T-helper 2 cell treated with Interferon-gamma antibody and Interleukin-4, amounts not matched to agents 100 ng/mL and 5 ng/mL, for 36 hours (primary cell): Measurements from ENCODE around the gene KCP. TPM values are rescaled to one million over a fixed set of nuclear protein-coding genes. Genes with fewer than 3 reads are reported as not detected.

Source experiments
- intact Hi-C: fragments of 100-400 bp; cut with micrococcal nuclease; formaldehyde crosslinking; loops from one replicate; pipeline ENCODE4 v1.15.1; 2023
- total RNA-seq: library from RNA; stranded (reverse); gene quantifications from 2 replicates; pipeline ENCODE4 v1.2.3, GENCODE V29; 2022

The KCP gene
- total RNA-seq, 1 donor from 2014 or later = 0.09 TPM

DNA sequence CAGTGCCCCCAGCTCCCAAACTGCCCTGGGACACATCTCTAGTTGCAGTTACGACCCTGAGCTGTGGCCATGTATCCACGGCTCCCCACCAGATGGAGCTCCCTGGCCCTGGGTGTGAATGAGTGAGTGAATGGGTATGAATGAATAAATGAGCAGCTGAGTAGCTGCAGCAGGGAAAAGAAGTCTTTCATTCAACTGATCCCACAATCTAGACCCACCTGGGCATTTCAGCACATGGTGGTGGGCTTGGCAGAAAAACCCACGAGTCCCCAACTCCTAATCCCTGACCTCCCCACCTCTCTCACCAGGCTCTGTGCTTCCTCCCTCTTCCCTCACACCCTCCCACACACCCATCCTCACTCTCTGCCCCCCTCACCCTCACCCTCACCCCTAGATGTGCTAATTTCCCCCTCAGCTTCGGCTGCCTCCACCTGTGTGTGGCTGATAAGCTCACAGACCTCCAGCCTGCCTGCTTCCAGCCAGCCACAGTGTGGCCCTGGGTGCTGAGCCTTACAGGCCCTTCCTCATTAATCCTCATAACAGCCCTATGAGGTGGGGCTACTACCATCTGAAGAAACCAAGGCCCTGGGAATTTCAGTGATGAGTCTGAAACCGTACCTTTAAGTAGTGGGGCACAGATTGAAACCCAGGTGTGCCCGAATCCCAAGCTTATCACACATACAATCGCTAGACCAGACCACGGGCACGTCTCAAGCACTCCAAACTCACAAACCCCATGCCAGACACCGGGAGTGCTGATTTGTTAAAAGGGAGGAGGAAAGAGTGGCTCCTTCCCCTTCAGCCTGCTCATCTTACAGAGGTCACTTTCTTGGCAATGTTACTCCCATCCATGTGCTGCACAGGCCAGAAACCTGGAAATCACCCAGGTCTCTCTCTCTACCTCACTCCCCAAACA is 50.1 kb downstream of the KCP start:
- intact Hi-C loops = loop anchor here (5.0 kb wide), 2 partner anchors 403 to 453 kb away; partner anchors contain the start of genes HILPDA and IMPDH1

DNA sequence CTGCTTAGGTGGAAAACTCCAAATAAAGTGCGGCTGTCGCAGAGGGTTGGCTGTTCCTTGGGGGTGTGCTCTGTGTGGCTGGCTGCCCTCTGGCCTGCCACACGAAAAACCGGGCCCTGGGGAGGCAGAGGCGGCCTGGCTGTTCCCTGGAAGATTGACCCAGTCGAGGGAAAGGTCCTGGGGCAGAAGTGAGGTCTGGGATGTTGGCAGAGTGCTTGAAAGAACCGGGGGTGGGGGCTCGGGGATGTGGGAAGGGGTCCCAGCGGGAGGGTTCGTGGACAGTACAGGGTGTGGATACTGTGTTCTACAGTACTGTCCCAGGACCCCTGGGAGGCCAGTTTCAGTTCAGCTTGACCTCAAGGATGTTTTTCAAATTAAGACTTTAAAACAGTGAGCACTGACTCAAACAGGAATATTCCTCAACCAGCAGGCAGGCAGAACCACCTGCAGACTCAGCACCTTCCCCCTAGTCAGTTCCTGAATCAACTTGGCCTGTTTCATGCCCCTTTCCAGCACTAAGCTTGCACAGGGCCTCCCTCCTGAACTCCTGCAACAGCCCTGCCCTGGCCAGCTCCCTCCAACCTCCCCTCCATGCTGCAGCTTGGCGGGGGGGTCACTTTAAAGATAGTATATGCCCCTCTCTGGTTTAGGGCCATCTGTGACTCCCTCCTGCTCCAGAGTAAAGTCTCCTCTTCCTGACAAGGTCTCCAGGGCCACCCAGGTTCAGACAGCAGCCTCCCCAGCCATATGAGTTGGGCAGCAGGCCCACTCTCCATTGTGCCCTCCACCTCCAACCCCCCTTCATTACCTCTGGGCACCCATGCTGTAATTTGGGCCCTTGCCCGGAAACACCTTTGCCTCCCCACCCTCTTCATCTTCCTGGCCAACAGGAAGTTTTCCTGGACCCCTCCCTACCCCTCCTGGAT is 51.0 kb downstream of the KCP start:
- intact Hi-C loops = loop anchor here (5.0 kb wide), 2 partner anchors 402 to 452 kb away; partner anchors contain the start of genes HILPDA and IMPDH1

DNA sequence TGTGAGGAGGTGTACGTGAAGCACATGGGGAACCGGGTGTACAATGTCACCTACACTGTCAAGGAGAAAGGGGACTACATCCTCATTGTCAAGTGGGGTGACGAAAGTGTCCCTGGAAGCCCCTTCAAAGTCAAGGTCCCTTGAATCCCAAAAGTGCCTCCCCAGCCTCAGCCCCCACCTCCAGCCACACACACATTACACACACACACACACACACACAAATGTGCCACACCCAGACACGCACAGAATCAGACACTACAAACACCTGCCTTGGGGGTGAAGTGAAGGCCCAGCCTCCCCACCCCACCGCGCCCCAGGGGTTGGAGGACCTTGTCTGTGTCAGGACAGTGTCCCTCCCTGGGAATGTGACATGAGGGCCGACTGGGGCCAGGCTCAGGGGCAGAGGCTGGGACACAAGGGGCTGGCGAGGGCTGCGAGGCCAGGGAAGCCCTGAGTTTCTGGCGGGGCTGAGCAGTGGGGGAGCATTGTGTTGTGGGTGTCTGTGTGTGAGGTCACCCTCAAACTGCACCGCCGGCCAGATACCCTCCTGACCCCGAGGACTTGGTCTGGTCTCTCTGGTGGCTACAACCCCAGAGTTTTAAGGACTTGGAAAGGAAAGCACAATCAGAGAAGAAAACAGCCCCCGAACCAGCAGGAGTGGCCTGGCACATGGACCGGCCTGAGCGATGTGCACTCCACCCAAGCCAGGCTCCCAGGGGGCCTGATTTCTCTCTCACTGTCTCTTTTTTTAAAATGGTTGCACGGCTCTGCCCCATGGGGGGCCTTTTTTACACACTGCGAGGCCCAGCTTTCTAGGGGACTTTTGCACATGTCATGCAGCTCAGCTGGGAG is 51.9 kb downstream of the KCP start:
- intact Hi-C loops = no loop called here

DNA sequence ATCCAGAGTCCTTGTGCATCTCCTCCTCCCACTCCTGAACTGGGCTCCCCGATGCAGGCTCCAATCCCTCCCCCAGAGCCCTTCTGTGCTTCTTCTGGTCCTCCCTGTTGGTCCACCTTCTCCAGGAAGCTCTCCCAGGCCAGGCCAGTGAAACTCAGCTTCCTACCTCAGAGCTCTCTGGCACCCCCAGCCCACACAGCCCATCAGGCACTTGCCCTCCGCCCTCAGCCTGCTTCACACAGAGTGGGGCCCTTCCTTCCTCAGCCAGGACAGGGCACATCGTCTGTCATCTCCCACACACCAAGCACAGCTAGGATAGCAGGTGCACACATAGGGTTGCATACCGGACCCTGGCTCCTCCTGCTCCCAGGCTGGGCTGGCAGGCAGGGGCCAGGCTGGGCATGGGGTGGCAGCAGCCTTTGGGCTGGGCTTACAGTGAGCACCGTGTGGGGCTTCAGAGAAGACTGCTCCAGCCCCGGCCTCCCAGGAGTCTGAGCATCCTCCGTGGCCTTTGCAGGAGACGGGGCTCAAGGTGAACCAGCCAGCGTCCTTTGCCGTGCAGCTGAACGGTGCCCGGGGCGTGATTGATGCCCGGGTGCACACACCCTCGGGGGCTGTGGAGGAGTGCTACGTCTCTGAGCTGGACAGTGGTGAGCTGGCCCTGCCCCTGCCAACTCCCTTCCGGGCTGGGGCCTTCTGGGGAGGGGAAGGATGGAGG is 54.3 kb downstream of the KCP start:
- intact Hi-C loops = no loop called here

DNA sequence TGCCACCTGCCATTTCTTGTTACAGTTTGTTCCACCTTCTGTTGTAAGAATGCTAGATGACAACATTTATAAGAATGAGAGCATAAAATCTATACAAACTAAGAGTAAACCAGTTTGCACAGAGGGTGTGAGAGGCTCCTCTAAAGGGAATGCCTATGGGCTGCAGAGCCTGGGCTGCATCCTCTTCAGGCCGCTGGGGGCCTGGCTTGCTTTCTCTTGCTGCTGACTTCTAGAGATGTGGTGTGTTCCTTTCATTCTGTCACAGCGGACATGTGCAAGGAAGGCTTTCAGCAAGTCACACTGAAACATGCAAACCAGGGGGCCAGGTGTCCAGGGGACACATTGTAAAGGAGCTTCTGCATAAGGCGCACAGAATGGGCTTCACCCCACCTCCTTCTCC is 55.0 kb downstream of the KCP start:
- intact Hi-C loops = no loop called here

DNA sequence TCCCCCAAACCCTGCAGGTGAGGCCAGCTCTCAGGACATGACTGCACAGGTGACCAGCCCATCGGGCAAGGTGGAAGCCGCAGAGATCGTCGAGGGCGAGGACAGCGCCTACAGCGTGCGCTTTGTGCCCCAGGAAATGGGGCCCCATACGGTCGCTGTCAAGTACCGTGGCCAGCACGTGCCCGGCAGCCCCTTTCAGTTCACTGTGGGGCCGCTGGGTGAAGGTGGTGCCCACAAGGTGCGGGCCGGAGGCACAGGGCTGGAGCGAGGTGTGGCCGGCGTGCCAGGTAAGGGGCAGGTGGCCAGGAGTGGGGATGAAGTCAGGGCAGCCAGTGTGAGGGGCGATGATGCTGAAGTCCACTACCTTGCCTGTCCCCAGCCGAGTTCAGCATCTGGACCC is 56.1 kb downstream of the KCP start:
- intact Hi-C loops = no loop called here

DNA sequence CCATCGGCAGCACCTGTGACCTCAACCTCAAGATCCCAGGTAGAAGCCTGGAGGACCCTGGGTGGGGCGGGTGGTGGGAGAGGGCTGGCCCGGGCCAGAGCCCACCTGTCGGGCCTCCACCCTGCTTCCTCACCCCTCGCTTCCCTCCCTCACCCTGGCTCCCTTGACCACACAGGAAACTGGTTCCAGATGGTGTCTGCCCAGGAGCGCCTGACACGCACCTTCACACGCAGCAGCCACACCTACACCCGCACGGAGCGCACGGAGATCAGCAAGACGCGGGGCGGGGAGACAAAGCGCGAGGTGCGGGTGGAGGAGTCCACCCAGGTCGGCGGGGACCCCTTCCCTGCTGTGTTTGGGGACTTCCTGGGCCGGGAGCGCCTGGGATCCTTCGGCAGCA is 56.7 kb downstream of the KCP start:
- intact Hi-C loops = no loop called here

DNA sequence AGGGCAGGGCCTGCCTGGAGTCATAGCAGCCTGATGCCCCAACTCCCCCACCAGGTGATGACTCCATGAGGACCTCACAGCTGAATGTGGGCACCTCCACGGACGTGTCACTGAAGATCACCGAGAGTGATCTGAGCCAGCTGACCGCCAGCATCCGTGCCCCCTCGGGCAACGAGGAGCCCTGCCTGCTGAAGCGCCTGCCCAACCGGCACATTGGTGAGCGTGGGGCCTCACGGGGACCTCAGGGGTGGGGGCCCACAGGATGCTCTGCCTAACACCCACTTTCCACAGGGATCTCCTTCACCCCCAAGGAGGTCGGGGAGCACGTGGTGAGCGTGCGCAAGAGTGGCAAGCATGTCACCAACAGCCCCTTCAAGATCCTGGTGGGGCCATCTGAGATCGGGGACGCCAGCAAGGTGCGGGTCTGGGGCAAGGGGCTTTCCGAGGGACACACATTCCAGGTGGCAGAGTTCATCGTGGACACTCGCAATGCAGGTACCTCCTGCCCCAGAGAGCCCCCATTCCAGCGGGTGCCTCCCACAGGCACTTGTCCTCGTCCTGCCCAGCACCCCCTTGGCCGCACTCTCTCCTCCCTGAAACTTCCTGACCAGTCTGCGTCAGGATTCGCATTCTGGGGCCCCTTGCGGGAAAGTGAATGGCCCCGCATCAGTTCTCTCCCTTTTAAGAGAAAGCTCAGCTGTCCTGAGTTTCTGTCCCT is 57.8 kb downstream of the KCP start:
- intact Hi-C loops = no loop called here

DNA sequence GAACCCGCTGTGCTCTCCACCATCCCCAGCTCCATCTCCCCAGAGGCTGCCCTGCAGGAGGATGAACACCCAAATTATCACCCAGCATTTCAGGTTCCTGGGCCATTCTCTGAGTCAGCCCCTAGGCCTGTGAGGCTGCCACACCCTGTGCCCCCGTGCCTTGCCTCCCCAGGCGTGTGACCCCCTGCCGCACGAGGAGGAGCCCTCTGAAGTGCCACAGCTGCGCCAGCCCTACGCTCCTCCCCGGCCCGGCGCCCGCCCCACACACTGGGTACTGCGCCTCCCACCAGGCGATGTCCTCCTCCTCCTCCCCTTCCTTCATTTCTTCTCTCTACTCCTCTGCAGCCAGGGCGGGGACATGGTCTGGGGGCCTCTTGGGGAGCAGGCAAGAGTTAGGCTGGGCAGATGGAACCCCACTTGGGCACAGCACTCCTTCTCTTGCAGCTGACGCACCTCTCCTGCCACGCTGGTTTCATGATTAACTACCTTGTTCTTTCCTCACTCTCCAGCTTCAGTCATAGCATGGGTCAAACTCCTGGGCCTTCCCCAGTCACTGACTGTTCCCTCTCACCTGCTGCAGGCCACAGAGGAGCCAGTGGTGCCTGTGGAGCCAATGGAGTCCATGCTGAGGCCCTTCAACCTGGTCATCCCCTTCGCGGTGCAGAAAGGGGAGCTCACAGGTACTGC is 60.6 kb downstream of the KCP start:
- intact Hi-C loops = no loop called here

DNA sequence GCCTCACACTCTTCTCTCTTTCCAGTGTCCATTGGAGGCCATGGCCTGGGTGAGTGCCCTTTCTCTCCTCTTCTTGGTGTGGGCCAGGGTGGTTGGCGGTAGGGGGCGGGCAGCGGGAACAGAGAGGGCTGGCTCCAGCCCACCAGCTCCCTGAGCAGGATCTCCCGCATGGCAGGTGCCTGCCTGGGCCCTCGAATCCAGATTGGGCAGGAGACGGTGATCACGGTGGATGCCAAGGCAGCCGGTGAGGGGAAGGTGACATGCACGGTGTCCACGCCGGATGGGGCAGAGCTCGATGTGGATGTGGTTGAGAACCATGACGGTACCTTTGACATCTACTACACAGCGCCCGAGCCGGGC is 61.4 kb downstream of the KCP start:
- intact Hi-C loops = no loop called here

DNA sequence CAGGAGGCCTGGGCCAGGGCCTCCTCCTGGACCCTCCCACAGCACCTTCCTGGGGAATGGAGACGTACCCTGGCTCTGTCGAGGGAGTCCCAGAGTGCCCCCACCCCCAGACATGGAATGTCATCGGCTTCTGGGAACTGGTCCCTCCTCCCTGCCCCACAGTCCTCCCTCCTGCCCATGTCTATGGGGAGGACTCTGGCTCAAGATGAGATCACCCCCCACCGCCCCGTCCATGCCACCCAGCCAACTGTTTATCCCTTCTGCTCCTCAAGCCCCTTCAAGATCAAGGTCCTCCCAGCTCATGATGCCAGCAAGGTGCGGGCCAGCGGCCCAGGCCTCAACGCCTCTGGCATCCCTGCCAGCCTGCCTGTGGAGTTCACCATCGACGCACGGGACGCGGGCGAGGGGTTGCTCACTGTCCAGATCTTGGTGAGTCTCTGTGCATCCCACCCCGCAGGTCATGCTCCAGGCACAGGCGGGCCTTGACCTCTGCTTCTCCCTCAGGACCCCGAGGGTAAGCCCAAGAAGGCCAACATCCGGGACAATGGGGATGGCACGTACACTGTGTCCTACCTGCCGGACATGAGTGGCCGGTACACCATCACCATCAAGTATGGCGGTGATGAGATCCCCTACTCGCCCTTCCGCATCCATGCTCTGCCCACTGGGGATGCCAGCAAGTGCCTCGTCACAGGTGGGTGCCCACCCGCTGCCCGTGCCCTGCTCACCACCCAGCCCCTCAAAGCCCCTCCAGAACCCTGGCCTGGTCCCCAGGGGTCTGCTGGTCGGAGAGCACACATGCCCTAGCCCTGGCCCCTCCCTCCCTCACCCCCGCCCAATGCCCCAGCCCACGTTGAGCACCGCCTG is 62.0 kb downstream of the KCP start:
- intact Hi-C loops = no loop called here

DNA sequence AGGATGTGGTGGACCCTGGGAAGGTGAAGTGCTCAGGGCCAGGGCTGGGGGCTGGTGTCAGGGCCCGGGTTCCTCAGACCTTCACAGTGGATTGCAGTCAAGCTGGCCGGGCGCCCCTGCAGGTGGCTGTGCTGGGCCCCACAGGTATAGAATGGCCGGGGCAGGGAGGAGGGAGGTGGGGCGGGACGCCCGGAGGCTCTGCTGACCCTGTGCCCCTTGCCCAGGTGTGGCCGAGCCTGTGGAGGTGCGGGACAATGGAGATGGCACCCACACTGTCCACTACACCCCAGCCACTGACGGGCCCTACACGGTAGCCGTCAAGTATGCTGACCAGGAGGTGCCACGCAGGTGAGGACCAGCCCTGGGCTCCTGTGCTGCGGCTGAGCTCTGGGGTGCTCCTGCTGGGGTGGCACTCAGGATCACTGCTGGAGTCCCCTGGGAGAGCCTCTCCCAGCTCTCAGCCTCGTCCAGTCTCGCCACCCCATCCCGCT is 62.7 kb downstream of the KCP start:
- intact Hi-C loops = no loop called here

DNA sequence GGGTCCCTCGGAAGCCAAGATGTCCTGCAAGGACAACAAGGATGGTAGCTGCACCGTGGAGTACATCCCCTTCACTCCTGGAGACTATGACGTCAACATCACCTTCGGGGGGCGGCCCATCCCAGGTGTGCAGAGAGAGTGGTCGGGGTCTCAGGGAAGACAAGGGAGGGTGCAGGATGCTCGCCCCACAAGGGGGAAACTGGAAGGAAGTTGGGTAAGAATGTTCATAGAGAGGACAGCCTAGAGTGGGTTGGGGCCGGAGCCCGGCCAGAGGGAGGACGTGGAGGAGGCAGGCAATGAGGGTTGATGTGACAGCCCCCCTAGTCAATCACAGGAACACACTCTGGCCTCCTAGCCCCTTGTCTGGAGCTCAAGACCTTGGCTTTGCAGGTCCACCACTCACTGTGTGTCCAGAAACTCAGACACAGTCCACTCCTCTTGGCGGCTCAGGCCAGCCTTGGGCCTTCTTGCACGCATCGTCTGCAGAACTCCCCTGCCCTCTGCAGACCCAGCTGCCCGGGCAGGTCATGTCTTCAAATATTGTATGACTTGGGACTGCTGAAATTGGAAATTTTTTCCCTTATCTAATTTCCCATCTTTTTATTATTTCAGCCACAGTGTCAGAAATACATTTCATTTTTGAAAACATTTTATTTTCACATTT is 63.6 kb downstream of the KCP start:
- intact Hi-C loops = no loop called here

DNA sequence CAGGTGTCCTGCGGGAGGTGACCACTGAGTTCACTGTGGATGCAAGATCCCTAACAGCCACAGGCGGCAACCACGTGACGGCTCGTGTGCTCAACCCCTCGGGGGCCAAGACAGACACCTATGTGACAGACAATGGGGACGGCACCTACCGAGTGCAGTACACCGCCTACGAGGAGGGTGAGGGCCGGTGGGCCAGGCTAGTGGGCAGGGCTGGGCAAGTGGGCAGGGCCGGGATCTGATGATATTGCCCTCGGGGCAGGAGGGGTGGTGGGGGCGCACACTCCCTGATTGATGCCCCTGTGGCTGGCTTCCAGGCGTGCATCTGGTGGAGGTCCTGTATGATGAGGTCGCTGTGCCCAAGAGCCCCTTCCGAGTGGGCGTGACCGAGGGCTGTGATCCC is 64.5 kb downstream of the KCP start:
- intact Hi-C loops = no loop called here

DNA sequence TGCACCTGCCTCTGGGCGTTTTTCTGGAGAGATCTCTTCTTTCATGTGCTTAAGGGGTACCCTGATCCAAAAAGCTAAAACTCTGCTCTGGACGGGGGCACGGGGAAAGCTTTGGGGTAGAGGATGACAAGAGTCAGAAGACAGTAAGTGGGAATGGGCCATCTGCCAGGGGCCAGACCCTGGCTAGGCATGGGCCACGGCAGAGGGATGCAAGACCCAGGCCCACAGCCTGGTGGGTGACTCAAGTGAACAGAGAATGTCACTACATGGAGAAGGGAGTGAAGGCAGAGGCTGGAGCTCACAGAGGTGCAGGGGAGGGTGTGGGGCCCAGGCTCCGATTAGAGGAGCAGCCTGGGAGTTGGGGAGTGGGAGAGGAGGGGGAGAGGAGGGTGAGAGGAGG is 65.0 kb downstream of the KCP start:
- intact Hi-C loops = no loop called here

DNA sequence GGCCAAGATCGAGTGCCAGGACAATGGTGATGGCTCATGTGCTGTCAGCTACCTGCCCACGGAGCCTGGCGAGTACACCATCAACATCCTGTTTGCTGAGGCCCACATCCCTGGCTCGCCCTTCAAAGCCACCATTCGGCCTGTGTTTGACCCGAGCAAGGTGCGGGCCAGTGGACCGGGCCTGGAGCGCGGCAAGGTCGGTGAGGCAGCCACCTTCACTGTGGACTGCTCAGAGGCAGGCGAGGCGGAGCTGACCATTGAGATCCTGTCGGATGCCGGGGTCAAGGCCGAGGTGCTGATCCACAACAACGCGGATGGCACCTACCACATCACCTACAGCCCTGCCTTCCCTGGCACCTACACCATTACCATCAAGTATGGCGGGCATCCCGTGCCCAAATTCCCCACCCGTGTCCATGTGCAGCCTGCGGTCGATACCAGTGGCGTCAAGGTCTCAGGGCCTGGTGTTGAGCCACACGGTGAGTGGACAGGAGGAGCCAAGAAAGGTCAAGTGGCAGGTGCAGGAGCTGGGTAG is 65.7 kb downstream of the KCP start:
- intact Hi-C loops = no loop called here

DNA sequence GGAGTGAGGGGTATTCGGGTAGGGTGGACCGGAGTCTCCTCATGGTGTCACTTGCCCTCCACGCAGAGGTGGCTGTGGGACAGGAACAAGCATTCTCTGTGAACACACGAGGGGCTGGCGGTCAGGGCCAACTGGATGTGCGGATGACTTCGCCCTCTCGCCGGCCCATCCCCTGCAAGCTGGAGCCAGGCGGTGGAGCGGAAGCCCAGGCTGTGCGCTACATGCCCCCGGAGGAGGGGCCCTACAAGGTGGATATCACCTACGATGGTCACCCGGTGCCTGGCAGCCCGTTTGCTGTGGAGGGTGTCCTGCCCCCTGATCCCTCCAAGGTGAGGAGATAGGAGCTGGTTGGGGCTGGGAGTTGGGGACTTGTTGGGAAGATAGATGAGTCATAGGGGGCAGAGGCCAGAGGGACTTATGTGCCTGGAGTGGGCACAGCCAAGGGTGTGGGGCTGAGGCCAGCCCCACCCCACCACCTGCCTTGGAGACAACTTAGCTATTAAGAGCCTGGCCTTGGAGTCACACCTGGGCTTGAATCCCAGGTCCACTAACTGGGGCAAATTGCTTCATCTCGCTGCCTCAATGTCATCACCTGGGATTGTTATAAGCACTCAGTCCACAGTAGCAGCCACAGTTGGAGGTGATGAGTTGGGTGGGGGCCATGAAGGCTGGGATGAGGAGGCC is 66.4 kb downstream of the KCP start:
- intact Hi-C loops = loop anchor here (2.0 kb wide), 1 partner anchor 39 kb away; no protein-coding TSS in a partner anchor
